GM21717 (cell line): ENCODE measurements around the gene ASNS.
"Not testable (repeated sequence)": the region's sequence is repeated elsewhere in the genome, so short reads cannot be mapped to it uniquely, and the experiment has no call there.

ENCODE experiments used
- ATAC-seq: cut with Tn5 transposase; IDR thresholded peaks from one replicate; pipeline ENCODE4 v1.9.1; 2021; ENCODE audit warnings: mild to moderate bottlenecking, moderate library complexity; ENCODE audit not compliant: unreplicated experiment

Gene ASNS, protein sequence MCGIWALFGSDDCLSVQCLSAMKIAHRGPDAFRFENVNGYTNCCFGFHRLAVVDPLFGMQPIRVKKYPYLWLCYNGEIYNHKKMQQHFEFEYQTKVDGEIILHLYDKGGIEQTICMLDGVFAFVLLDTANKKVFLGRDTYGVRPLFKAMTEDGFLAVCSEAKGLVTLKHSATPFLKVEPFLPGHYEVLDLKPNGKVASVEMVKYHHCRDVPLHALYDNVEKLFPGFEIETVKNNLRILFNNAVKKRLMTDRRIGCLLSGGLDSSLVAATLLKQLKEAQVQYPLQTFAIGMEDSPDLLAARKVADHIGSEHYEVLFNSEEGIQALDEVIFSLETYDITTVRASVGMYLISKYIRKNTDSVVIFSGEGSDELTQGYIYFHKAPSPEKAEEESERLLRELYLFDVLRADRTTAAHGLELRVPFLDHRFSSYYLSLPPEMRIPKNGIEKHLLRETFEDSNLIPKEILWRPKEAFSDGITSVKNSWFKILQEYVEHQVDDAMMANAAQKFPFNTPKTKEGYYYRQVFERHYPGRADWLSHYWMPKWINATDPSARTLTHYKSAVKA

DNA sequence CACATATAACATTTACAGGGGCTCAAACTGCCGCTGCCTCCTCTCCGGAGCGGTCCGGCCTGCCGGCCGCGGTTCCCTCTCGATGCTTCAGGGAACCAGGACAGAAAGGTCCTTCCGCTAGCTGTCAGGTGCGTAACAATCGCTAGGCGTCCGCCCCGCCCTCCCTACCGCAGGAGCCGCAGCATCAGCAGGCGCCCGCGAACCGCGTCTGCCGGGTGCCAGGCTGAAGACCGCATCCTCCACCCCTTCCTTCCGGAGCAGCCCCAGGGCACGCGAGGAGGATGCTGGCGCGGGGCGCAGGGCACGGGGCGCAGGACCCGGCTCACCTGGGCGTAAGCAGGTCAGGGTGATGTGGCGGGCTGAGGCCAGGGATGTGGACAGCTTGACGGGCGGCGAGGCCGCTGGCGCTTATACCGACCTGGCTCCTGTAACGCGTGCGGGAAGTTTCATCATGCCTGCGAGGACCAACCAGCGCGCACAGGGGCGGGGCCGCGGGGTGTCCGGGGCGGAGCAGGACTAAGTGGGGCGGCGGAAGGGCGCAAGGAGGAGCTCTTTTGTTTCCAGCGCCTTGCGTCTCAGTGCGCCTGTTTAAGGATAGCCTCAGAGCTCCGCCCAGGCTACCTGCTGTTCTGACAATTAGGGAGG, at the start of gene ASNS:
ASNS (minus strand) TSS at position 384 of the 645 bp plus-strand sequence. CDS start 3,252 bp downstream, outside the sequence.
- ATAC-seq: peak; percentile 99

DNA sequence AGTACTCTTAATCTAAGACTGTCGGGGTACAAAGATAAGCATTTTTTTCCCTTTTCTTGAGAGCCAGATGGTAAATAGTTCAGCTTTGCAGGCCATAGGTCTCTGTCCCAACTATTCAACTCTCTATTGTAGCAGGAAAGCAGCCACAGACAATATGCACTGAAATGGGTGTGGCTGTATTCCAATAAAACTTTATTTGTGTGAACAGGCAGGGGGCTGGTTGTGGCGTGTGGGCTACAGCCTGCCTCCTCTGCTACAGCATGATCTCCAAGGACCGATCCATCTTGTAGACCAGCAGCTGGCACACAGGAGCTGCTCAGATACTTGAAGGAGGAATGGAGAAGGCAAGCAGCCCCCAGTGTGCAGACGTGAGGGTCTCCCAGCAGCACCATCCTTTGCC, 49.0 kb upstream of the ASNS start:
- ATAC-seq: not testable (repeated sequence)

DNA sequence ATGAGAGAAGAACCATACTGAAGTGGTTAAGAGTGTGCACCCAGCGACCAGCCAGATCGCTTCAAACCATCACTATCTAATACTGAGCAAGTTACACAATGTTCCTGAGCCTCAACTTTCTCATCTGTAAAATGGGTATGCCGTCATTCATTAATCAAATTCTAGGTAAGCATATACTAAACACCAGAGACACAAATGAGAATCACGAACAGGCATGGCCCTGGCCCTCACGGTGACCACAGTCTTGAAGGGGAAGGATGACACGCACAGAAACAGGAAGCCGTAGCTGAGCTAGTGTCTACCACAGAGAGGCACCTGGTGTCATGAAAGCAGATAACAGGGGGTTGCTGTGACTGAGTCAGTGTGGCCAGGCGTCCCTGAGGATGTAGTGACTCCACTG, 43.1 kb upstream of the ASNS start:
- ATAC-seq: not testable (repeated sequence)

DNA sequence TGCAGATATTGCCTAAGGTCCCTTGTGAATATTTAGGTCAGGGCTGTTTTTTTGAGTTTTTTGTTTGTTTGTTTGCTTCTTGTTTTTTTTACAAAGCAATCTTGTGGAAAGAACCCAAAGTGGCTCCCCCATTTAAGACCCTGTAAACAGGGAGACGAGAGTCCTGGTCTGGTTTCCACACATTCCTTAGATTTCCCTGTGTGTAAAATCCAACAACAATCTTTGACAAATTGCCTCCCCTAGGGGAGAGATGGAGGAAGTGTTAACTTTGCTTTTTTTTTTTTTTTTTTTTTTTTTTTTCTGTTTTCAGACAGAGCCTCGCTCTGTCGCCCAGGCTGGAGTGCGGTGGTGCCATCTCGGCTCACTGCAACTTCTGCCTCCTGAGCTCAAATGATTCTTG, 40.1 kb upstream of the ASNS start:
- ATAC-seq: not testable (repeated sequence)

DNA sequence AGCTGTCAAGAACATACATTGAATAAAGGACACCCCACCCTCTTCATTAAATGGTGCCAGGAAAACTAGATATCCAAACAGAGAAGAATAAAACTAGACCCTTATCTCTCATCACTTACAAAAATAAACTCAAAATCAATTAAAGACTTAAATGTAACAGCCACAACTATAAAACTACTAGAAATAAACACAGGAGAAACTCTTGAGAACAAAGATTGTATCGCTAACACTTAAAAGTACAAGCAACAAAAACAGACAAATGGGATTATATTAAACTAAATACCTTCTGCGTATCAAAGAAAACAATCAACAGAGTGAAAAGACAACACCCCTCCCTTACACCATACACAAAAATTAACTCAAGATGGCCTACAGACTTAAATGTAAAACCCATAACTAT, 24.7 kb upstream of the ASNS start:
- not testable (repeated sequence) for ATAC-seq

DNA sequence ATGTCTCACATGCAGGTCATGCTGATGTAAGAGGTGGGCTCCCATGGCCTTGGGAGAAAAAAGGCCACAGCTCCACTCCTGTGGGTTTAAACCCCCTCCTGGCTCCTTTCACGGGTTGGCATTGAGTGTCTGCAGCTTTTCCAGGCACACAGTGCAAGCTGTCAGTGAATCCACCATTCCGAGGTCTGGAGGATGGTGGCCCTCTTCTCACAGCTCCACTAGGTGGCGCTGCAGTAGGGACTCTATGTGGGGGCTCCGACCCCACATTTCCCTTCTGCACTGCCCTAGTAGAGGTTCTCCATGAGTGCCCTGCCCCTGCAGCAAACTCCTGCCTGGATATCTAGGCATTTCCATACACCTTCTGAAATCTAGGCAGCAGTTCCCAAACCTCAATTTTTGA, 19.5 kb upstream of the ASNS start:
- ATAC-seq: not testable (repeated sequence)

DNA sequence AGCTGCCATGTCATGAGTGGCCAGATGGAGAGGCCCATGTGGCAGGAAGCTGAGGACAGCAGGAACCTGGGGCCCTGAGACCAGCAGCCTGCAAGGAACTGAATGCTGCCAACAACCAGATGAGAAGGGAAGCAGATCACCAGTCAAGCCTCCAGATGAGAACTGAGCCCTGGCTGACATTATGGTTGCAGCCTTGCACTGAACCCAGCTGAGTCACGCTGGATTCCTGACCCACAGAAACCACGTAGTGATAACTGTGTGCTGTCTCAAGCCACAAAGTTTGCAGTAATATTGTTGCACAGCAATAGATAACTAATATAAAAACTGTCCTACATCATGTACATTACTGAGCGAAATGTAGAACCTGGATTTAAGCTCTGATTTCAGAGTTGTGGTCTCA, 7.3 kb upstream of the ASNS start:
- ATAC-seq: not testable (repeated sequence)

DNA sequence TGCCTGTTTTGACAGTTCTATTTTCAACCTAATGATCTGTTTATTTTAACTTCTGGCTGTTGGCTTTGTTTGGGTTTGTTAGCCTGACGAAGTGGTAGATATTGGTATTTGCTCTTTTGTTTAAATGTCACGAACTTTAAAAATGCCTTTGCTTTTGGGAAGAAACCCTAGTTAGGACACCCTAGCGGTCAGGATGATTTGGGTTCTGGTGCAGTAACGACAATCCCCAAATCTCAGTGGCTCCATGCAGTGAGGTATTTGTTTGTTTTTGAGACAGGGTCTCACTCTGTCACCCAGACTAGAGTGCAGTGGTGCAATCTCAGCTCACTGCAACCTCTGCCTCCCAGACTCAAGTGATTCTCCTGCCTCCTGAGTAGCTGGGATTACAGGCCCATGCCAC, 2.7 kb upstream of the ASNS start:
- not testable (repeated sequence) for ATAC-seq

DNA sequence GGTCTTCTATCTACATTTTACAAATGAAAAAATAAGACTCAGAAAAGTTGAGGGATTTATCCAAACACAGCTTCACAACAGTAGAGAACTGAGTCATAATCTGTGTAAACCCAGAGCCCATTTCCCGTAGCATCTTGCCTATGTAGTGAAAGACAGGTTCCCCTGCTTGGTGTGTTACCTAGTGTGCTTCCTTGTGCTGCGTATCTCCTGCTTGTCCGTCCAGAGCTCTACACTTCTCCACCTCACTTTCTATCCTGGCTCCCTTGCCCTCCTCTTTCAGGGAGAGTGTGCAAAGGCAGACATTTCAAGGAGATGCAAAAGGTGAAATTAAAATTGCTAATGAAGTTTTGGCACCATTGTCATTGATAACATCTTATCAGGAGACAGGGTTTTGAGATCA, 1.4 kb upstream of the ASNS start:
- ATAC-seq: no peak

DNA sequence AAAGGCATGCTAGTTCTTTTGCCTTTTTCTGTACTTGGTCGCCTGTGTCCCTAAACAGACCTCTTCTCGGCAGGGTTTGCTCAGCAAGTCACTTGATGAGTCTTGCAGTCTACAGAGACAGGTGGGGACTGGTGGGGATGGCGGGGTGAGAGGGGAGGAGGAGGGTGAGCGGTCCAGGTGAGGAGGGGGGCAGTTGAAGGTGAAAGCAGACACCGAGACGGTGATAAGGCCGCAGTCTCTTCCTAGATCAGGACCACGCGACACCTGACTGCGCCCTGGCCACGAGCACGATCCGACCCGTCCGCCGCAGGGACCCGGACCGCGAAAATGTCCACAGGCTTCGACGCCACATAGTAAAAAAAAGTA, 566 bp downstream of the ASNS start:
- peak; percentile 27 for ATAC-seq

DNA sequence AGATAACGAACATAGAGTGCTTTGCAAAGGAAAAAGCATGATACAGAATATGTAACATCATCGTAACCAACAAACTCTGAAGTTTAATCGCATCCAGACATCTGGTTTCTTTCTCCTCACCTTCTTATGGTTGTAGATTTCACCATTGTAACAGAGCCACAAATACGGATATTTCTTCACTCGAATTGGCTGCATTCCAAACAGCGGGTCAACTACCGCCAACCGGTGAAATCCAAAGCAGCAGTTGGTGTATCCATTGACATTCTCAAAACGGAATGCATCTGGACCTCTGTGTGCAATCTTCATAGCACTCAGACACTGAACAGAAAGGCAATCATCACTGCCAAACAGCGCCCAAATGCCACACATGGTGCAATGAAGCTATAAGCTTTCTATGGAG, 3.4 kb downstream of the ASNS start:
- ATAC-seq: no peak

DNA sequence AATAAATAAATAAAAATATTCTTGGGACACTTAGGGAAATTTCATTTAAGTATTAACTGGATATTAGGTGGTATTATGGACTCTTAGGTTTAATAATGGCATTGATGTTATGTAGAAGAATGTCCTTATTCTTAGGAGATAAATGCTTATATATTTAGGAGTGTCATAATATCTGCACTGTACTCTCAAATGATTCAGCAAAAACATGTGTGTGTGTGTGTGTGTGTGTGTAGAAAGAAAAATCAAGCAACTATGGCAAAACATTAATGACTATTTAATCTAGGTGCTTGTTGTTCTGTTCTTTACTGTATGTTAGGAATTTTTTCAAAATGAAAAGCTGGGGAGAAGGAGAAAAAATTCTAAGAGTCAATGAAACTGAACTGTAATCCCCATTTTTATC, 3.9 kb downstream of the ASNS start:
- no peak for ATAC-seq

DNA sequence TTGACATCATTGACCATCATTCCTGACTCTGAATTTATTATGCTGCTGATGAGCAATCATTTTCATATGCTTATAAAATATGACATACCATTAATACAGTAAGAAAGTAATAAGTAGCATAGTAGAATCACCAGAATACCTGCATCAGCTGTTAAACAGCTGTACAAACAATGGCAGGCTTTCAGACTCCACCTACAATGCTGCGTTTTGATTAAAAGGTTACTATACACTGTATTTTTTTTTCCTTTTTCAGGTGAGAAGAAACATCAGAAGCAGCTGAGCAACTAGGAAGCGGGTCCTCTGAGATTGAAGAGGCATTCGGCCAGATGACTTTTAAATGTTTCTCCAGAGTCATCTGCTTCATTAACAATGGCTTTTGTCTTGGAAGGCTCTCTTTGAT, 7.1 kb downstream of the ASNS start:
- ATAC-seq: no peak

DNA sequence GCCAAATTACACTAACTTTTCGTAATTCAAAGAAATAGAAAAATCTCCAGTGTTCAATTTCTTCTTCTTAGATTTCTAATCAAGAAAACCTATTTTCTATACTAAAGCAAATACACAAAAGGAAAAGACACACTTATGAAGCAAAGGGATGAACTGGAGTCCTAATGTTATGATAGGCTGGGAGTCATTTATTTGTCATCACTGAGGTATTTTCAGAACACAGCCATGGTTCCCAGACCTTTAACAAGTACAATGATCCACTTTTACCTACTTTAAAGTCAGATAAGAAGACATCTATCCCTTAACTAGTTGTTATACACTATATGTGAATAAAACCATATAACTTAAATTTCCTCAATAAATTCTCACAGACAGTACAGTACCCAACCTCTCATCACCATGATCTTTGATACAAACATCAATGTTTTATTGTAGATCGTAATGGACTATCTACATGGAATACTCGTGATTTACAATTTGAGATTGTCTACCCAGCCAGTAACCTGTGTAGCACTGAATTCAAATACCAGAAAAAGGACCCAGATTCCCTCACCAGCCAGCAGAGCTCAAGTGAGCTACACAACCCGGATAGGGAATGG, 12.5 kb downstream of the ASNS start:
- no peak for ATAC-seq

DNA sequence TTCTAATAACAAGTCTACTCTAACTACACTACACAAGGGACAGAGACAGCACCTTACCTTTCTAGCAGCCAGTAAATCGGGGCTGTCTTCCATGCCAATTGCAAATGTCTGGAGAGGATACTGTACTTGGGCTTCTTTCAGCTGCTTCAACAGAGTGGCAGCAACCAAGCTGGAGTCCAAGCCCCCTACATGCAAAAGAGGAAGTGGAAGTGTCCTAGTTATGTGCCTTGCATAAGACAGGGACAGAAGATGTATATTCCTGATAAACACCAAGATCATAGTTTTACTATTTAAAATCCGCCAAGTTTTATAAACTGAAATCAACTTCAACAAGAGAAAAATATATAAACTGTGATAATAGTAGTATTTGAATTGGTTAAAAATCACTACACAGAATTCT, 14.0 kb downstream of the ASNS start:
- no peak for ATAC-seq

DNA sequence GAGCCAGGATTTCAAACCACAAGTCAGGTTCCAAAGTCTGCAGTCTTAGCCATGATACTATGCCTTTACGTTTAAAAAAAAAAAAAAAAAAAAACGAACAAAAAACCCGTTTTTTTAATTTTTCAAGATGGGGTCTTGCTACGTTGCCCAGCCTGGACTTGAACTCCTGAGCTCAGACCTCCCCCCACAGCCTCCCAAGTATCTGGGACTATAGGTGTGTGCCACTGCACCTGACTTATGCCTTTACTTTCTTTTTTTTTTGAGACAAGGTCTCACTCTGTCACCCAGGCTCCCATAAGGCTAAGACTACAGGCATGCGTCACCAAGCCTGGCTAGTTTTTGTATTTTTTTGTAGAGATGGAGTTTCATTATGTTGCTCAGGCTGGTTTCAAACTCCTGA, 14.7 kb downstream of the ASNS start:
- no peak for ATAC-seq

DNA sequence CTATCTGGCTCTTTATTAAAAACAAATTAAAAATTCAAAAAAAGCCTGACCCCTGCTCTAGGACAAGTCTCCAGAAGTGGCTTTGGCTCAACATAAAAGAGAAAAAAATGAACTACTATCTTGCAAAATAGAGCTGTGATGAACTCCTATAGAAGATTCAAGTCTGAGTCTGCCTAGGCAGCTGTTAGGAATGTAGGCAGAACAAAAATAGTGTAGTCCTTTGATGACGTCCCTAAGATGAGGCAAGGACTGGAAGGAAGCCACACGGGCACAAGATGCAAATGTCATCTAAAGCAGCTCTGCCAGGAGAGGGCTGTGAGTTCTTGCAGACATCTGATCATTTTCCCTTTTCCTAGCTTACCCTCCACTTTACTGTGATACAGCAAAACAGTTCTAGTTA, 20.5 kb downstream of the ASNS start:
- ATAC-seq: no peak

DNA sequence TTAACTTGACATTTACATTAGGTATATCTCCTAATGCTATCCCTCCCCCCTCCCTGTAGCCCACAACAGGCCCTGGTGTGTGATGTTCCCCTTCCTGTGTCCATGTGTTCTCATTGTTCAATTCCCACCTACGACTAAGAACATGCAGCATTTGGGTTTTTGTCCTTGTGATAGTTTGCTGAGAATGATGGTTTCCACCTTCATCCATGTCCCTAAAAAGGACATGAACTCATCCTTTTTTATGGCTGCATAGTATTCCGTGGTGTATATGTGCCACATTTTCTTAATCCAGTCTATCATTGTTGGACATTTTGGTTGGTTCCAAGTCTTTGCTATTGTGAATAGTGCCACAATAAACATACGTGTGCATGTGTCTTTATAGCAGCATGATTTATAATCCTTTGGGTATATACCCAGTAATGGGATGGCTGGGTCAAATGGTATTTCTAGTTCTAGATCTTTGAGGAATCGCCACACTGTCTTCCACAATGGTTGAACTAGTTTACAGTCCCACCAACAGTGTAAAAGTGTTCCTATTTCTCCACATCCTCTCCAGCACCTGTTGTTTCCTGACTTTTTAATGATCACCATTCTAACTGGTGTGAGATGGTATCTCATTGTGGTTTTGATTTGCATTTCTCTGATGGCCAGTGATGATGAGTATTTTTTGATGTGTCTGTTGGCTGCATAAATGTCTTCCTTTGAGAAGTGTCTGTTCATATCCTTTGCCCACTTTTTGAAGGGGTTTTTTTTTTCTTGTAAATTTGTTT, 21.8 kb downstream of the ASNS start:
- ATAC-seq: not testable (repeated sequence)

DNA sequence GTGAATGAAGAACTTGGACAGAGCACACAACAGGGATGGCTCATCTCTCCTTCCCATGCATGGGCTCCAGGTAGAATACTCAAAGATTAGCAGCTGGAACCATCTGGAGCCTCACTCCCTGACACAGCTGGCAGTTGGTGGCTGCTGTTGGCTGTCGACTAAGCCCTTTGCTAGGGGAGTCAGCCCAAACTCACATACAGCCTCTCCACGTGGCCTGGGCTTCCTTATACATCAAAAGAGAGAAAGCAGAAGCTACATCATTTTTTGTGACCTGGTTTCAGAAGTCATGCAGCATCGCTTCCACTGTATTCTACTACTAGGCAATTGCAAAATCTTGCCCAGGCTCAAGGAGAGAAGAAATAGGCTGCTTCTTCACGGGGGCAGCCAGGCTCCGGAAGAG, 24.4 kb downstream of the ASNS start:
- ATAC-seq: no peak

DNA sequence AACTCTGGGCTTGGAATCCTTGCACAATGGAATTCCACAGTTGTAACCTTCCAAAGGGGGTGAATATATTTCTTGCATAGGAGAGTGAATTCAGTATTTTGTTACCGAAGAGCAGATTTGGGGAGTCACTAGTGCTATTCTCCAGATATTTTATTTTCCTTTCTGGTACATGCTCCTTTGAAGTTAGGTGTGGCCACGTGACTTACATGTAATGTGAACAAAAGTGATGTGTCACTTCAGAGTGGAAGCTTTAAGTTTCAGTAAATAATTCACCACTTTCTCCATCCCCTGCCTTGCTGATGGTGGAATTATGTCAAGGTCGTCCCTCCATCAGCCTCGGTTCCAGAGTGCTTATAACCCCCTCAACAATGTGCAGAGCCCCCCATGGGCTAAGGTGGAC, 25.3 kb downstream of the ASNS start:
- ATAC-seq: no peak

DNA sequence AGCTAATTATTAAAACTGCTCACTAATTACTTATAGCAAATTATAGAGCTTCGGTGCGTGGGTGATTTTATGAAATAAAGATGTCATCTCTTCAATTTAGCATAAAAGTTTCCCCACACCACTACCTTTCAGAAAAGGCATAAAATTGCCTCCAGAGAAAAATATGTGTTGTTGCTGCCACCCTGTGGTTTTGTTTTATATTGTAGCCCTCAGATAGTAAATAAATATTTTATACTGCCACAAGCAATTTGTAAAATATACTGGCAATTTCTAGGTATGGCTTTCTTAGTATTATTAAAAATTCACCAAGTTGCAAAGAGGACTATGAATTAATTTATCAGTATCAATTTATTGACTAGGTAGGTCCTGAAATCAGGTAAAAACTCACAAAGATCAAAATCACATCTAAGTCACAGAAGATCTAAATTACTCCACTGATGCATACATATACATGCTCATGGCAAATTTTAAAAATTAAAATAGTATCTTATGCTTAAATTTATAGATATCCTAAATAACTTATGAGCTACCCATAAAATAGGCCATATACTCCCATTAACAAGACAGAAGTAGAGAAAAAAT, 26.5 kb downstream of the ASNS start:
- no peak for ATAC-seq
